HepG2 (cell line): ENCODE data around the gene MYO10. TPM values are rescaled to one million over a fixed set of nuclear protein-coding genes. Genes with fewer than 3 reads are reported as not detected.

Source experiments
- ATAC-seq: fragments of 200-7000 bp; cut with Tn5 transposase; 3 replicates; pipeline ENCODE4 v1.9.1; 2020; ENCODE audit warnings: mild to moderate bottlenecking, moderate library complexity
- BruUV-seq: library from RNA; stranded (reverse); fragments of 400-500 nt; replicated peaks from 2 replicates; lab custom pipeline; 2021; lab: Mats Ljungman, UMichigan
- CTCF ChIA-PET: fragments of 300-600 bp; formaldehyde crosslinking; extraction: SDS; loops from one replicate; lab custom pipeline; 2021; ENCODE audit warnings: low total read pairs, inconsistent platforms, low intra/inter-chr PET ratio; lab: Yijun Ruan, JAX
- POLR2A ChIA-PET: fragments of 350-600 bp; sonication (Branson Sonifier 250); formaldehyde crosslinking; loops from one replicate; lab custom pipeline; 2020; ENCODE audit warnings: antibody characterized with exemption, inconsistent platforms; lab: Yijun Ruan, JAX
- DNase-seq: peaks from one replicate; pipeline ENCODE4 v3.0.0-alpha.2; 2015; ENCODE audit warnings: low spot score
- FAIRE-seq: peaks from 3 replicates; lab custom pipeline; 2011; peaks lifted over from hg19 to GRCh38; lab: Jason Lieb, UNC
- H2AFZ ChIP-seq: one replicate; pipeline ENCODE4 v1.6.1; 2011; ENCODE audit warnings: low read length, inconsistent platforms
- H3K27ac ChIP-seq: fragments of 300-600 bp; 3 replicates; pipeline ENCODE4 v1.8.0; 2011; ENCODE audit warnings: mixed run types, mild to moderate bottlenecking, mixed read lengths, low read length, inconsistent platforms; ENCODE audit not compliant: insufficient read depth; ENCODE audit errors: extremely low read length
- H3K27me3 ChIP-seq, 2 experiments: fragments of 200-600 bp in 1 of 2; 2 replicates in 1 of 2; 3 replicates in 1 of 2; pipeline versions ENCODE4 v1.6.0 to v1.8.0; 2011; ENCODE audit warnings: low read length in 2 of 2, mild to moderate bottlenecking in 2 of 2, moderate library complexity in 2 of 2, inconsistent platforms in 1 of 2; ENCODE audit not compliant: insufficient read depth in 2 of 2, control insufficient read depth in 1 of 2
- H3K36me3 ChIP-seq, 2 experiments: fragments of 200-600 bp in 1 of 2; replicated peaks in 1 of 2; 2 replicates in 1 of 2; 3 replicates in 1 of 2; pipeline versions ENCODE4 v1.5.1 to v1.8.0; 2011; ENCODE audit warnings: low read length in 2 of 2, inconsistent platforms in 1 of 2; ENCODE audit not compliant: insufficient read depth in 2 of 2, control insufficient read depth in 1 of 2
- H3K4me1 ChIP-seq: 2 replicates; pipeline ENCODE4 v1.5.1; 2012; ENCODE audit warnings: low read length, inconsistent platforms; ENCODE audit not compliant: insufficient read depth
- H3K4me2 ChIP-seq: 2 replicates; pipeline ENCODE4 v1.6.0; 2011; ENCODE audit warnings: low read depth, low read length, inconsistent platforms
- H3K4me3 ChIP-seq, 3 experiments: fragments of 200-600 bp in 1 of 3; sonication (generic), shearing (Covaris generic) in 1 of 3; replicated peaks in 1 of 3; 2 replicates each; pipeline ENCODE4 v1.5.1; 2011 to 2016; ENCODE audit warnings: low read length in 3 of 3, inconsistent platforms in 2 of 3, low read depth in 2 of 3, mild to moderate bottlenecking in 2 of 3, control low read depth in 1 of 3, mixed read lengths in 1 of 3; ENCODE audit not compliant: insufficient read depth in 1 of 3
- H3K79me2 ChIP-seq: one replicate; pipeline ENCODE4 v1.6.1; 2011; ENCODE audit warnings: low read length, inconsistent platforms; ENCODE audit not compliant: insufficient read depth
- H3K9ac ChIP-seq: 2 replicates; pipeline ENCODE4 v1.6.0; 2011; ENCODE audit warnings: mild to moderate bottlenecking, low read depth, low read length, inconsistent platforms; ENCODE audit not compliant: insufficient read depth
- H3K9me3 ChIP-seq: 2 replicates; pipeline ENCODE4 v1.5.1; 2012; ENCODE audit warnings: mild to moderate bottlenecking, low read length
- H4K20me1 ChIP-seq: 2 replicates; pipeline ENCODE4 v1.6.0; 2011; ENCODE audit warnings: inconsistent platforms, mild to moderate bottlenecking, low read length, moderate library complexity; ENCODE audit not compliant: insufficient read depth
- AGO2 ChIP-seq: fragments of 200-400 bp; formaldehyde crosslinking; optimal IDR thresholded peaks from 2 replicates; pipeline ENCODE3; 2017; ENCODE audit warnings: mild to moderate bottlenecking, low read depth, low read length, moderate library complexity
- CBFB ChIP-seq: sonication (generic); formaldehyde crosslinking; IDR thresholded peaks from 2 replicates; pipeline ENCODE4 v1.4.0; 2020; ENCODE audit warnings: missing genetic modification reagents
- DR1 ChIP-seq: sonication (generic); formaldehyde crosslinking; IDR thresholded peaks from 2 replicates; pipeline ENCODE4 v1.8.0; 2021; ENCODE audit warnings: mild to moderate bottlenecking, missing genetic modification reagents, inconsistent platforms
- FOXK2 ChIP-seq: fragments of 450-650 bp; IDR thresholded peaks from 2 replicates; pipeline ENCODE4 v1.6.1; 2016
- FOXP1 ChIP-seq, 2 experiments: fragments of 450-650 bp in 1 of 2; IDR thresholded peaks; 2 replicates each; pipeline ENCODE4 v1.6.1; 2017 to 2018; ENCODE audit warnings: antibody characterized with exemption in 1 of 2
- GLI4 ChIP-seq: sonication (generic); formaldehyde crosslinking; IDR thresholded peaks from 2 replicates; pipeline ENCODE4 v1.5.1; 2020; ENCODE audit warnings: missing genetic modification reagents, mild to moderate bottlenecking, moderate library complexity, borderline replicate concordance
- KLF9 ChIP-seq: IDR thresholded peaks from 2 replicates; pipeline ENCODE4 v1.6.1; 2016; ENCODE audit warnings: low read depth
- MAFK ChIP-seq, 2 experiments: IDR thresholded peaks in 1 of 2; conservative IDR thresholded peaks in 1 of 2; 2 replicates each; pipeline ENCODE4 v1.6.1; 2011; ENCODE audit warnings: improper control_type of control experiment in 2 of 2, low read length in 2 of 2
- POGZ ChIP-seq: sonication (generic); formaldehyde crosslinking; IDR thresholded peaks from 2 replicates; pipeline ENCODE4 v1.4.0; 2020; ENCODE audit warnings: mild to moderate bottlenecking, missing genetic modification reagents
- PRDM4 ChIP-seq: sonication (generic); formaldehyde crosslinking; IDR thresholded peaks from 2 replicates; pipeline ENCODE4 v1.9.0; 2021; ENCODE audit warnings: missing genetic modification reagents, borderline replicate concordance
- SAP130 ChIP-seq: IDR thresholded peaks from 2 replicates; pipeline ENCODE4 v1.6.1; 2016; ENCODE audit warnings: low read depth
- SP140L ChIP-seq: sonication (generic); formaldehyde crosslinking; IDR thresholded peaks from 2 replicates; pipeline ENCODE4 v1.4.0; 2020; ENCODE audit warnings: missing genetic modification reagents, borderline replicate concordance
- TEF ChIP-seq: sonication (generic); formaldehyde crosslinking; IDR thresholded peaks from 2 replicates; pipeline ENCODE4 v1.5.0; 2020; ENCODE audit warnings: missing genetic modification reagents
- USF2 ChIP-seq, 2 experiments: sonication (generic) in 1 of 2; formaldehyde crosslinking in 1 of 2; IDR thresholded peaks; 2 replicates each; pipeline versions ENCODE4 v1.5.1 to v1.6.1; 2011 to 2020; ENCODE audit warnings: borderline replicate concordance in 1 of 2, low read depth in 1 of 2, low read length in 1 of 2, mild to moderate bottlenecking in 1 of 2, missing genetic modification reagents in 1 of 2, moderate library complexity in 1 of 2
- ZNF761 ChIP-seq: sonication (generic); formaldehyde crosslinking; conservative IDR thresholded peaks from 2 replicates; pipeline ENCODE4 v1.4.0; 2020; ENCODE audit warnings: mild to moderate bottlenecking, missing genetic modification reagents
- ZNF770 ChIP-seq: sonication (generic); formaldehyde crosslinking; IDR thresholded peaks from 2 replicates; pipeline ENCODE4 v1.5.0; 2020; ENCODE audit warnings: mild to moderate bottlenecking, missing genetic modification reagents
- ZSCAN31 ChIP-seq: sonication (generic); formaldehyde crosslinking; IDR thresholded peaks from 2 replicates; pipeline ENCODE4 v1.5.0; 2020; ENCODE audit warnings: low read depth, mild to moderate bottlenecking, missing genetic modification reagents
- WGBS: methylation state at CpG from one replicate; pipeline ENCODE4 v1.1.6; 2017; ENCODE audit warnings: low lambda C conversion rate; 5-methylcytosine and 5-hydroxymethylcytosine counted together
- in situ Hi-C: cut with HindIII; loops from 2 replicates; pipeline ENCODE4 v1.10.0; 2017; ENCODE audit warnings: low pct_unique_long_range_greater_than_20kb; ENCODE audit not compliant: extremely low pct_ligation_motif_present
- intact Hi-C: fragments of 100-400 bp; cut with micrococcal nuclease; formaldehyde crosslinking; loops from one replicate; pipeline ENCODE4 v1.10.0; 2022; ENCODE audit not compliant: unreplicated experiment
- polyA plus RNA-seq, 8 experiments: library from polyadenylated mRNA; depleted of rRNA in 3 of 8; stranded (reverse) in 7 of 8; unstranded in 1 of 8; fragments of >200 nt; fragmentation: Illumina TruSeq in 4 of 8; extraction: Trizol in 4 of 8; gene quantifications; 2 replicates each; pipeline versions ENCODE4 v1.2.1 to v1.2.3, GENCODE V29; 2011 to 2016; ENCODE audit warnings: low read depth in 4 of 8, missing spikeins in 1 of 8, mixed read lengths in 1 of 8; ENCODE audit not compliant: insufficient read depth in 1 of 8
- total RNA-seq, 5 experiments: library from RNA; depleted of rRNA; stranded (reverse); fragments of >200 nt; fragmentation: Illumina TruSeq; extraction: Trizol; gene quantifications; 2 replicates each; pipeline ENCODE4 v1.2.3, GENCODE V29; 2016; ENCODE audit warnings: low read depth in 1 of 5

Gene MYO10
- total and polyA plus RNA-seq, 2 of the 13 experiments (the other 11 are each of a cell fraction or from before 2014, with no cell fraction given) = 4.5 to 14.0 TPM

- TF ChIP-seq PRDM4 (CRISPR knock-in tag) (no peak), TEF (CRISPR knock-in tag) (no peak), AGO2 (no peak), ZSCAN31 (CRISPR knock-in tag) (no peak), MAFK (conservative IDR thresholded peaks at IDR 0.05 in 1 of 2, IDR thresholded peaks at IDR 0.05 in 1 of 2; ENCODE audit: low read length in 2 of 2) (no peak), GLI4 (CRISPR knock-in tag) (no peak), SP140L (CRISPR knock-in tag) (no peak), SAP130 (CRISPR knock-in tag) (no peak), DR1 (no peak)
Observed at GRCh38 chr5:16891033-16891432, 45.1 kb downstream of the MYO10 start (continued).

- WGBS = 22% methylated on average over 5 of the region's 5 CpGs
- Histone ChIP-seq H3K27ac (no peak overlapping the region), H3K9me3 (no peaks in the 10 kb centered on the region), H3K27me3 (peaks cover 0 to 6% of the 10 kb centered on the region in 2 experiments; a peak in 2 of 5 replicates), H3K4me2 (no peak overlapping the region), H3K79me2 (no peaks in the 10 kb centered on the region), H3K4me3 (no peak overlapping the region), H4K20me1 (peaks cover 3% of the 10 kb centered on the region; the same call in 1 of the 2 replicates), H2AFZ (no peak overlapping the region), H3K9ac (no peak overlapping the region), H3K4me1 (peaks cover 15% of the 10 kb centered on the region), H3K36me3 (no peaks in the 10 kb centered on the region)
- DNase-seq (no peak), ATAC-seq (no peak), FAIRE-seq (no peak)
- intact Hi-C loops = no loop called here
- in situ Hi-C loops = no loop called here
- POLR2A ChIA-PET = no interaction called here
- CTCF ChIA-PET = no interaction called here
- no TSS peak for BruUV-seq
- TF ChIP-seq ZNF770 (CRISPR knock-in tag) (no peak), FOXK2 (no peak), KLF9 (CRISPR knock-in tag) (no peak), FOXP1 (IDR thresholded peaks at IDR 0.05) (no peak), FOXP1 (CRISPR knock-in tag; IDR thresholded peaks at IDR 0.05) (no peak), USF2 (IDR thresholded peaks at IDR 0.05; ENCODE audit: low read depth, low read length) (no peak), USF2 (CRISPR knock-in tag; IDR thresholded peaks at IDR 0.05; ENCODE audit: borderline replicate concordance) (no peak), POGZ (no peak), CBFB (CRISPR knock-in tag) (no peak), ZNF761 (CRISPR knock-in tag) (no peak)
Observed at GRCh38 chr5:16889972-16890519, 46.0 kb downstream of the MYO10 start.
